Measurements from ENCODE around the gene PRKG1. TPM values are rescaled to one million over a fixed set of nuclear protein-coding genes. Genes with fewer than 3 reads are reported as not detected.
"Not testable (repeated sequence)": the region's sequence is repeated elsewhere in the genome, so short reads cannot be mapped to it uniquely, and the experiment has no call there.

Gene PRKG1
- total RNA-seq, 2 donors from 2014 or later = 8.1 to 16.6 TPM

- DNase-seq = no peak
- intact Hi-C loops (cut with DNase I) = no loop called here
- Histone ChIP-seq H3K9ac (ENCODE audit: low read depth in 2 of 2, low read length in 2 of 2) (no peak overlapping the region), H3K27me3 (no peaks in the 10 kb centered on the region), H3K4me1 (no peaks in the 10 kb centered on the region), H3K36me3 (no peaks in the 10 kb centered on the region), H3K27ac (no peak overlapping the region), H3K9me3 (no peaks in the 10 kb centered on the region), H3K4me3 (no peak overlapping the region)
- TF ChIP-seq, protein P1, sequence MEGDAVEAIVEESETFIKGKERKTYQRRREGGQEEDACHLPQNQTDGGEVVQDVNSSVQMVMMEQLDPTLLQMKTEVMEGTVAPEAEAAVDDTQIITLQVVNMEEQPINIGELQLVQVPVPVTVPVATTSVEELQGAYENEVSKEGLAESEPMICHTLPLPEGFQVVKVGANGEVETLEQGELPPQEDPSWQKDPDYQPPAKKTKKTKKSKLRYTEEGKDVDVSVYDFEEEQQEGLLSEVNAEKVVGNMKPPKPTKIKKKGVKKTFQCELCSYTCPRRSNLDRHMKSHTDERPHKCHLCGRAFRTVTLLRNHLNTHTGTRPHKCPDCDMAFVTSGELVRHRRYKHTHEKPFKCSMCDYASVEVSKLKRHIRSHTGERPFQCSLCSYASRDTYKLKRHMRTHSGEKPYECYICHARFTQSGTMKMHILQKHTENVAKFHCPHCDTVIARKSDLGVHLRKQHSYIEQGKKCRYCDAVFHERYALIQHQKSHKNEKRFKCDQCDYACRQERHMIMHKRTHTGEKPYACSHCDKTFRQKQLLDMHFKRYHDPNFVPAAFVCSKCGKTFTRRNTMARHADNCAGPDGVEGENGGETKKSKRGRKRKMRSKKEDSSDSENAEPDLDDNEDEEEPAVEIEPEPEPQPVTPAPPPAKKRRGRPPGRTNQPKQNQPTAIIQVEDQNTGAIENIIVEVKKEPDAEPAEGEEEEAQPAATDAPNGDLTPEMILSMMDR (IDR thresholded peaks at IDR 0.05) = no peak
Observed at GRCh38 chr10:52031771-52032170, 957.5 kb downstream of the PRKG1 start.

DNA sequence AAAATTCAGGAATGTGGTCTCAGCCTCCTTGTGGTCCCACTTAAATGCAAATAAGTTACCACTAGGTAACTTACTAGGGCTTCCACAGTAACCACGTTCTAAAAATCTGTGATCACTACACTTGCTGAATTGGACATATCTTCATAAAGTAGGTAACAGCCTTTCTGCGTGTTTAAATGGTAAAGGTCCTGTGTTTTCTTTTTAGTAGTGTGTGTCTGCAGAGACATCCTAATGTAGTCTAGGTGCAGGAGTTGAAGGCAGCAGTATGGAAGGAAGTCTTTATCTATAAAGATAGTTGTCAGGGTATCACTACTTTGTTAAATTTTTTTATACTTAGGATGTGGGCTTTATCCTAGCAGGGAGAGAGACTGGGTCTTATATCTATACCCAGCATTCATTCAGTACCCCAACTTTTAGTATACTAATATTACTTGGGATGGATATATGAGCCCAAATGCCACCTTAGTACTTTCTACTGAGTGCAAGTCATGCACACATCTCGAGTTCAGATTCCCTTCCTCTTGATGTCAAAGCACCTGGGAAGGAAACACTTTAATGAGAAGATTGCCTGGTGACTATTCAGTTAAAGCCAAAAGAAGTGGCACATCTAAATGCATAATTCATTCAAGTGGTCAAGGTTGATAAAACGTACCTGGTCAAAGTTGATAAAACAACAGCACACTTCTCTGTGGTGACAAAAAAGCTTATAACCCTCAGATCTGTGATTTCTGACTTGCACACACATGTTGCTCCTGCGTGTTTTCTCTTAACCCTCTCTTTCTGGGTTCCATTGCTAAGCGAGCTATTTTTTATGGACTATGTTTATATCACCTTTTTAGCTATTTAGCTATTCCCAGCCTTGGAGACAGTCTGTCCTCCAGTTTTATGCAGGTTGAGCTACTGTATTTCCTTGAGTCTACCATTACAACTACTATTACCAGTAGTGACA, 958.7 kb downstream of the PRKG1 start:
- Histone ChIP-seq H3K9ac (ENCODE audit: low read depth in 2 of 2, low read length in 2 of 2) (no peak overlapping the region), H3K36me3 (no peaks in the 10 kb centered on the region), H3K4me1 (no peaks in the 10 kb centered on the region), H3K27me3 (no peaks in the 10 kb centered on the region), H3K4me3 (no peak overlapping the region), H3K9me3 (no peaks in the 10 kb centered on the region), H3K27ac (no peak overlapping the region)
- TF ChIP-seq, protein P1 (IDR thresholded peaks at IDR 0.05) = no peak
- intact Hi-C loops (cut with DNase I) = no loop called here
- no peak for DNase-seq

DNA sequence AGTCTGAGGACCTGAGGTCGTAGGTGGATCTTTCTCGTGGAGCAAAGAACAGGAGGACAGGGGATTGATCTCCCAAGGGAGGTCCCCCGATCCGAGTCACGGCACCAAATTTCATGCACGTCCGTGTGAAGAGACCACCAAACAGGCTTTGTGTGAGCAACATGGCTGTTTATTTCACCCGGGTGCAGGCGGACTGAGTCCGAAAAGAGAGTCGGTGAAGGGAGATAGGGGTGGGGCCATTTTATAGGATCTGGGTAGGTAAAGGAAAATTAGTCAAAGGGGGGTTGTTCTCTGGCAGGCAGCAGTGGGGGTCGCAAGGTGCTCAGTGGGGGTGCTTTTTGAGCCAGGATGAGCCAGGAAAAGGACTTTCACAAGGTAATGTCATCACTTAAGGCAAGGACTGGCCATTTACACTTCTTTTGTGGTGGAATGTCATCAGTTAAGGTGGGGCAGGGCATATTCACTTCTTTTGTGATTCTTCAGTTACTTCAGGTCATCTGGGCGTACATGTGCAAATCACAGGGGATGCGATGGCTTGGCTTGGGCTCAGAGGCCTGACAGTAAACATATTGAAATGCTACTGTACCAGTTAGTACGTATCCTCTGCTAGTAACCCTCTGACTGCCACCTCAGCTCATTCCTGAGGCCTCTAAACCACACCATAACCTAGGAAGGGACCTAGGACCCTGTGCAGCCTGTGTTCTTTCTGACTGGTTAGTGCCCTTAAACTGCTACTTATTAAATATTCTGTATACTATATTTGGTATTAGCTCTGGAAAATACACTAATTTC, 964.9 kb downstream of the PRKG1 start:
- H3K27ac ChIP-seq; H3K4me3 ChIP-seq; H3K27me3 ChIP-seq; intact Hi-C loops (cut with DNase I); DNase-seq; H3K36me3 ChIP-seq; H3K9me3 ChIP-seq; H3K9ac ChIP-seq (ENCODE audit: low read depth in 2 of 2, low read length in 2 of 2); H3K4me1 ChIP-seq: not testable (repeated sequence)

DNA sequence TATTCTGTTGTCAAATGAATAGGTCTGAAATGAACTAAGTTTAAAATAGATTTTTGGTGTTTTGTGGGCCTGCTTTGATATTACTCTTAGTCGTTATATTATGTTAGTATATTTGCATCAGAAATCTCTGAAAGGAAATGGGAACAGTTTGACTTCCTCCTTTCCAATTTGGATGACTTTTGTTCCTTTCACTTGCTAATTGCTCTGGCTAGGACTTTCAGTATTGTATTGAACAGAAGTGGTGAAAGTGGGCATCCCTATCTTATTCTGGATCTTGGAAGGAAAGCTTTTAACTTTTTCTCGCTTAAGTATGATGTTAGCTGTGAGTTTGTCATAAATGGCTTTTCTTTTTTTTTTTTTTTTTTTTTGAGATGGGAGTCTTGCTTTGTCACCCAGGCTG, 966.2 kb downstream of the PRKG1 start:
- TF ChIP-seq, protein P1 (IDR thresholded peaks at IDR 0.05) = no peak
- Histone ChIP-seq H3K4me3 (no peak overlapping the region), H3K36me3 (no peaks in the 10 kb centered on the region), H3K27ac (no peak overlapping the region), H3K27me3 (no peaks in the 10 kb centered on the region), H3K9ac (ENCODE audit: low read depth in 2 of 2, low read length in 2 of 2) (no peak overlapping the region), H3K9me3 (no peaks in the 10 kb centered on the region), H3K4me1 (no peaks in the 10 kb centered on the region)
- intact Hi-C loops (cut with DNase I) = no loop called here
- no peak for DNase-seq

DNA sequence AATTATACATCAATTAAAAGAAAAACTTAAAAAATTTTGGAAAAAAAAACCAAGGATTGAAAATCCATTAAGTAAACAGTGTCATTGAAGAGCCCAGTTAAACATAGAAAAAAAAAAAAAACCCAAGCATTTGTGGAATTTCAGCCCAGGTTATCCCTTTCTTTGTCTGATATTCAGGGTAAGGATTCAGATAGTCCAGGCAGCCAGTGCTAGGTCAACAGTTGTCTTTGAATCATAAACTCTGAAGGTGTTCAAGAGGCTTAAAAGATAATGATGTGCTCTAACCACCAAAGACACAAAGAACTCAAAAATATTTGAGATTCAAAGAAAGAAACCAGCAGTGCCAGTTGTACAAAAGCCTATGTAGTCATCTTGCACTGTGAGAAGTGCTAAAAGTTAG, 969.5 kb downstream of the PRKG1 start:
- Histone ChIP-seq H3K36me3 (no peaks in the 10 kb centered on the region), H3K4me3 (no peak overlapping the region), H3K9me3 (no peaks in the 10 kb centered on the region), H3K4me1 (no peaks in the 10 kb centered on the region), H3K27me3 (no peaks in the 10 kb centered on the region), H3K27ac (no peak overlapping the region), H3K9ac (ENCODE audit: low read depth in 2 of 2, low read length in 2 of 2) (no peak overlapping the region)
- no peak for DNase-seq
- intact Hi-C loops (cut with DNase I) = no loop called here
- TF ChIP-seq, protein P1 (IDR thresholded peaks at IDR 0.05) = no peak

Data from colonic mucosa (tissue), 4 donors.